Adrenal gland (tissue), 12 donors: ENCODE measurements around the gene SLC7A5. TPM values are rescaled to one million over a fixed set of nuclear protein-coding genes. Genes with fewer than 3 reads are reported as not detected.

Experiments
- DNase-seq, 7 donors: peaks; one replicate each; pipeline ENCODE4 v3.0.0-alpha.2; 2019 to 2020
- H3K27ac ChIP-seq, 5 donors: fragments of 200-600 bp; sonication (generic) in 4 of 5; 1 replicate in 3 of 5; 2 replicates in 2 of 5; pipeline versions ENCODE4 v1.5.1 to v1.8.0; 2016 to 2020; ENCODE audit warnings: mild to moderate bottlenecking in 1 of 5
- H3K27me3 ChIP-seq: fragments of 200-600 bp; 2 replicates; pipeline ENCODE4 v1.8.0; 2021
- H3K36me3 ChIP-seq, 2 donors: fragments of 200-600 bp; replicated peaks in 1 of 2; 1 replicate in 1 of 2; 2 replicates in 1 of 2; pipeline versions ENCODE4 v1.5.1 to v1.8.0; 2018 to 2022
- H3K4me1 ChIP-seq, 2 donors: fragments of 200-600 bp; replicated peaks in 1 of 2; 1 replicate in 1 of 2; 2 replicates in 1 of 2; pipeline versions ENCODE4 v1.5.1 to v1.8.0; 2018 to 2021
- H3K4me3 ChIP-seq, 4 donors: fragments of 200-600 bp; sonication (generic) in 3 of 4; one replicate each; pipeline ENCODE4 v1.5.1; 2016 to 2018
- H3K9me3 ChIP-seq, 3 donors: fragments of 200-600 bp; sonication (generic) in 1 of 3; replicated peaks in 1 of 3; 1 replicate in 2 of 3; 2 replicates in 1 of 3; pipeline versions ENCODE4 v1.5.1 to v1.8.0; 2016 to 2021
- CTCF ChIP-seq, 6 experiments: fragments of 450-650 bp in 4 of 6; fragments of 200-600 bp in 2 of 6; sonication (generic) in 1 of 6; IDR thresholded peaks; 1 replicate in 5 of 6; 2 replicates in 1 of 6; pipeline versions ENCODE4 v1.5.1 to v1.8.0; 2016 to 2021; ENCODE audit warnings: antibody characterized with exemption in 6 of 6, mild to moderate bottlenecking in 2 of 6, moderate library complexity in 1 of 6
- POLR2A ChIP-seq, 2 donors: fragments of 450-650 bp; IDR thresholded peaks; one replicate each; pipeline ENCODE4 v1.6.1; 2017; ENCODE audit warnings: antibody characterized with exemption in 2 of 2, mild to moderate bottlenecking in 2 of 2, moderate library complexity in 1 of 2
- WGBS, 4 donors: extraction: QIAGEN DNeasy Blood & Tissue Kit in 2 of 4; methylation state at CpG; one replicate each; pipeline versions ENCODE4 v1.1.5 to v1.1.7; 2013 to 2017; 5-methylcytosine and 5-hydroxymethylcytosine counted together
- intact Hi-C, 2 donors: fragments of 100-400 bp; cut with DNase I; formaldehyde crosslinking; loops; one replicate each; pipeline versions ENCODE4 v1.14.1 to v1.15.0; 2022 to 2023
- polyA plus RNA-seq, 3 donors: library from polyadenylated mRNA; stranded (reverse); fragments of 200-250 nt in 2 of 3; fragments of 350-450 nt in 1 of 3; fragmentation: Illumina TruSeq in 1 of 3; extraction: RNeasy Lipid Tissue Mini Kit (QIAGEN cat#74804) in 1 of 3; gene quantifications; one replicate each; pipeline ENCODE4 v1.2.3, GENCODE V29; 2013 to 2014
- total RNA-seq, 9 donors: library from RNA; depleted of rRNA in 4 of 9; stranded (reverse); fragments of >200 nt in 4 of 9; fragments of 120-200 nt in 1 of 9; fragmentation: NEBNext Ultra II Directional in 1 of 9; extraction: Animal tissue kit (Norgen Biotek cat#: 25700) in 1 of 9; gene quantifications; one replicate each; pipeline versions ENCODE4 v1.1.0 to v1.2.4, GENCODE V29; 2013 to 2023
- donor health status: healthy with polysubstance abuse.
- donor health status: Bipolar disorder and iron deficiency.
- donor health status: DM: yes; HTN: yes; CAD: no.
- donor health status: DM: no; HTN: no; CAD: no.
- donor health status: DM: no; HTN: no; CAD: no.
- donor health status: DM: yes; HTN: yes; CAD: no.

The SLC7A5 gene
- total and polyA plus RNA-seq, 12 donors = 0.69 to 9.1 (median 2.4) TPM

- TF ChIP-seq POLR2A (IDR thresholded peaks at IDR 0.05) (no peak), CTCF (IDR thresholded peaks at IDR 0.05) (no peak)
- Histone ChIP-seq H3K4me1 (no peaks in the 10 kb centered on the region), H3K4me3 (no peak overlapping the region), H3K27me3 (no peaks in the 10 kb centered on the region), H3K36me3 (no peaks in the 10 kb centered on the region), H3K27ac (no peak overlapping the region), H3K9me3 (no peaks in the 10 kb centered on the region)
- WGBS, 4 donors = 74 to 82% (median 81%) methylated on average over 16 to 17 of the region's 17 CpGs
- intact Hi-C loops = no loop called here
- DNase-seq = peak in 1 of 7 donors; percentile 45
These were observed 32.3 kb downstream of the SLC7A5 start for GRCh38 chr16:87836844-87837581.

GRCh38 chr16:87836346-87836843 lies 32.9 kb downstream of the SLC7A5 start:
- TF ChIP-seq CTCF (IDR thresholded peaks at IDR 0.05) (no peak), POLR2A (IDR thresholded peaks at IDR 0.05) (no peak)
- Histone ChIP-seq H3K4me3 (no peak overlapping the region), H3K27me3 (no peaks in the 10 kb centered on the region), H3K4me1 (no peaks in the 10 kb centered on the region), H3K27ac (no peak overlapping the region), H3K9me3 (no peaks in the 10 kb centered on the region), H3K36me3 (no peaks in the 10 kb centered on the region)
- DNase-seq = no peak
- intact Hi-C loops = no loop called here
- 69 to 91% (median 88%) methylated on average over 15 to 17 of the region's 17 CpGs for WGBS, 4 donors

GRCh38 chr16:87835882-87836331 lies 33.4 kb downstream of the SLC7A5 start:
- Histone ChIP-seq H3K4me1 (no peaks in the 10 kb centered on the region), H3K36me3 (no peaks in the 10 kb centered on the region), H3K4me3 (no peak overlapping the region), H3K27ac (no peak overlapping the region), H3K27me3 (no peaks in the 10 kb centered on the region), H3K9me3 (no peaks in the 10 kb centered on the region)
- intact Hi-C loops = no loop called here
- 84 to 98% (median 90%) methylated on average over 5 to 20 of the region's 20 CpGs for WGBS, 4 donors
- DNase-seq = no peak
- TF ChIP-seq POLR2A (IDR thresholded peaks at IDR 0.05) = no peak
- TF ChIP-seq CTCF (IDR thresholded peaks at IDR 0.05) = no peak

- Histone ChIP-seq H3K36me3 (no peaks in the 10 kb centered on the region), H3K9me3 (no peaks in the 10 kb centered on the region), H3K27me3 (no peaks in the 10 kb centered on the region), H3K27ac (no peak overlapping the region), H3K4me1 (no peaks in the 10 kb centered on the region), H3K4me3 (no peak overlapping the region)
- 64 to 82% (median 76%) methylated on average over 12 to 24 of the region's 24 CpGs for WGBS, 4 donors
- intact Hi-C loops = no loop called here
- peak in 1 of 7 donors; percentile 76 for DNase-seq
- TF ChIP-seq CTCF (IDR thresholded peaks at IDR 0.05) (no peak), POLR2A (IDR thresholded peaks at IDR 0.05) (no peak)
These were observed 34.4 kb downstream of the SLC7A5 start for GRCh38 chr16:87834668-87835473.
